Measurements from ENCODE around the gene NOTCH2. TPM values are rescaled to one million over a fixed set of nuclear protein-coding genes. Genes with fewer than 3 reads are reported as not detected.

The NOTCH2 gene
- total RNA-seq, 1 experiment from 2014 or later: 53.7 TPM

GRCh38 chr1:119986007-119986497 lies 83.4 kb downstream of the NOTCH2 start:
- no peak overlapping the region for H3K23ac ChIP-seq (ENCODE audit: insufficient read length, low read depth, low read length)
- no peak overlapping the region for H2BK5ac ChIP-seq (ENCODE audit: insufficient read length, low read length)
- no peak overlapping the region for H3K27ac Mint-ChIP-seq
- peaks cover 0 to 4% of the 10 kb centered on the region in 2 experiments; a peak in 1 of 4 replicates for H3K4me1 Mint-ChIP-seq
- no peak overlapping the region for H3T11ph ChIP-seq (ENCODE audit: low read length)
- H3K4me1 ChIP-seq (ENCODE audit: insufficient read depth, low read length): no peaks in the 10 kb centered on the region
- no peak overlapping the region for H3K9ac ChIP-seq (ENCODE audit: extremely low read depth, insufficient read length, low read length)
- H4K91ac ChIP-seq (ENCODE audit: insufficient read length, low read depth, low read length): no peak overlapping the region
- no peak overlapping the region for H3K14ac ChIP-seq (ENCODE audit: insufficient read depth, low read length)
- H4K5ac ChIP-seq (ENCODE audit: insufficient read length, low read depth, low read length): no peak overlapping the region
- no peak overlapping the region for H2AFZ ChIP-seq (ENCODE audit: low read length)
- no peak overlapping the region for H2BK12ac ChIP-seq (ENCODE audit: insufficient read length, low read depth, low read length)
- no peak overlapping the region for H3K4ac ChIP-seq (ENCODE audit: low read depth, low read length)
- H3K79me2 ChIP-seq (ENCODE audit: insufficient read depth, low read length): no peaks in the 10 kb centered on the region
- H2BK20ac ChIP-seq (ENCODE audit: low read depth, low read length, poor library complexity, severe bottlenecking): no peak overlapping the region
- TF ChIP-seq CTCF (conservative IDR thresholded peaks at IDR 0.05): no peak
- no peak overlapping the region for H2BK15ac ChIP-seq (ENCODE audit: low read depth, low read length)
- H4K8ac ChIP-seq (replicated peaks; ENCODE audit: insufficient read length, low read depth, low read length): no peak overlapping the region
- no peaks in the 10 kb centered on the region for H4K20me1 ChIP-seq (ENCODE audit: control insufficient read depth, insufficient read depth, insufficient read length)
- no peaks in the 10 kb centered on the region for H3K27me3 ChIP-seq (ENCODE audit: insufficient read depth, low read length)
- H3K9me3 ChIP-seq (ENCODE audit: control insufficient read depth, low read depth, low read length): no peaks in the 10 kb centered on the region
- no peaks in the 10 kb centered on the region for H3K23me2 ChIP-seq (ENCODE audit: insufficient read length, low read depth, low read length, poor library complexity, severe bottlenecking)
- no peak overlapping the region for H2BK120ac ChIP-seq (ENCODE audit: low read depth, low read length, poor library complexity, severe bottlenecking)
- no peak overlapping the region for H3K56ac ChIP-seq (ENCODE audit: insufficient read length, low read depth, low read length)
- DNase-seq: no peak
- H3K27ac ChIP-seq (ENCODE audit: insufficient read length, low read depth, low read length): no peak overlapping the region
- H3K4me2 ChIP-seq (ENCODE audit: insufficient read depth, insufficient read length, low read length): no peak overlapping the region
- peaks cover 0 to 9% (median 5%) of the 10 kb centered on the region in 3 experiments; a peak in 2 of 7 replicates for H3K36me3 Mint-ChIP-seq (ENCODE audit: insufficient read depth in 1 of 3, low read depth in 3 of 3)
- no peaks in the 10 kb centered on the region for H3K79me1 ChIP-seq (ENCODE audit: insufficient read depth, low read depth, low read length, poor library complexity, severe bottlenecking)
- no peak overlapping the region for H3K18ac ChIP-seq (ENCODE audit: insufficient read length, low read depth, low read length)
- H3K4me3 Mint-ChIP-seq: no peak overlapping the region
- H3K27me3 Mint-ChIP-seq (ENCODE audit: low read depth): no peaks in the 10 kb centered on the region
- no CpG with 5 or more reads among the region's 3 CpGs for WGBS (ENCODE audit: extremely low coverage, insufficient read length, low lambda C conversion rate)
- H3K9me3 Mint-ChIP-seq: no peaks in the 10 kb centered on the region
- H2AK5ac ChIP-seq (ENCODE audit: insufficient read length, low read length): no peak overlapping the region
